NCI-H2196 treated with DMSO at 0.1 percent for 48 hours (cell line): ENCODE data around the gene GPC3.

Experiments used
- DNase-seq: peaks from one replicate; lab custom pipeline; 2025; ENCODE audit not compliant: unreplicated experiment; lab: John Stamatoyannopoulos, UW

GPC3 gene

GRCh38 chrX:133929836-133930464, 55.4 kb downstream of the GPC3 start:
- no peak for DNase-seq

DNA sequence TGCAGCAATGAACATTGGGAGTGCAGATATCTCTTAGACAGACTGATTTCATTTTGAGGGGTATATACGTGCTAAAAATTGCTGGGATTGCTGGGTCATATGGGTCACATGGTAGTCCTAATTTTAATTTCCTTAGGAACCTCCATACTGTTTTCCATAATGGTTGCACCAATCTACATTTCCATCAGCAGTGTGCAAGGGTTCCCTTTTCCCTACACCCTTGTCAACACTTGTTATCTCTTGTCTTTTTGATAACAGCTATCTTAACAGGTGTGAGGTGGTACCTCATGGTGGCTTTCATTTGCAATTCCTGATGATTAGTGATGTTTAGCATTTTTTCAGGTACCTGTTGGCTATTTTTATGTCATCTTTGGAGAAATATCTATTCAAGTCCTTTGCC, 57.0 kb downstream of the GPC3 start:
- DNase-seq: no peak

- DNase-seq: no peak
Observed at GRCh38 chrX:133926809-133927208, 58.6 kb downstream of the GPC3 start.

DNA sequence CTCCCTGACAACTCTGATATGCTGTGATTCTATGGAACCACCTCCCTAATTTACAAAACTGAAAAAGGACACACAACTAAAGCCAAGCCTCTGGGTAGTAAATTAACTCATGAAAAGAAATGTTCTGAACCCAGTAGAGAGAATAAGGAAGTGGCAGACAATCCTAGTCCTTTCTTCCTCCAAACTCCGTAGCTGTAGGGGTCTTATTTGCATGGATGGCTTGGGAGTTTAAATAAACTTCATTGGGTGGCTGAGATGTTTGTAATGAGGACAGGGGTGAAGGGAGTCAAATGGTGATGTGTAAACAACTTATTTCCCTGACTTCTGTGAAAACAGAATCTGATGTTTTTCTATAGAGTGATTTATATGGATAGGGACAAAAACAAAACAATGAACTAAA, 59.3 kb downstream of the GPC3 start:
- DNase-seq: no peak

- DNase-seq: no peak
Observed at GRCh38 chrX:133924548-133924947, 60.8 kb downstream of the GPC3 start.

- DNase-seq: no peak
Observed at GRCh38 chrX:133923548-133923947, 61.8 kb downstream of the GPC3 start.

DNA sequence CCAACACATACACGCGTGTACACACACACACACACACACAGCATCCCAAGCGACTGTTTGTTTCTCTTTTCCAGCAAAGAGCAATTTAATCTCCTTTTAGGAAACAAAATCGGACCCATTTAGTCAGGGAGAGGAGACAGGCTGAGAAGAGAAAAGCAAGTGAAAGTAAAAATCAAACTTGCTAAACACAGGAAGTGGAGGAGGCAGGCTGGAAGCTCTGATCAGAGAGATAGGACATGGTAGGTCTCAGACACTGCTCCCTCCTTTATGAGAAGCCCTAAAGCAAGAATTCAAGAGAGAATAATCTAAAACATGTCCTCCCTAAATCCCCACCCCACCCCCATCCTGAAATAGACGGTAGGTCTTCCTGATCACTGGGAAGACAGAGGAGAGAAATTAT, 62.3 kb downstream of the GPC3 start:
- DNase-seq: no peak

DNA sequence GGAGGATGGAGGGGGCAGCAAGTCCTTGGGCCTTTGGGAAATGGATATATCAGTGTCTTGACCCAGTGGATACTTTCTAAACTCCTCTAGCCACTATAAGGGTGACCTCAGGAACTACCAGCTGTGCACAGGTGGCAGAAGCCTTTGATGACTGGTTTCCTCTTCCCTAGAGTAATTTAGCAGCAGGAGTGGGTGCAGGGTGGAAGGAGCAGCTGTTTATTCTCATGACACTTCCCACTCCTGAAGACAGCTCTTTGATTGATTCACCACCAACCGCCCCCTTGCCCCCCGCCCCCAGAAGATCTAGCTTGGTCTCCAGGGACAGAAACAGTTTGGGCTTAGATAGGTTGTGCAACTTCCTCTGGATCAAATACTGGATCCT, 63.0 kb downstream of the GPC3 start:
- no peak for DNase-seq

DNA sequence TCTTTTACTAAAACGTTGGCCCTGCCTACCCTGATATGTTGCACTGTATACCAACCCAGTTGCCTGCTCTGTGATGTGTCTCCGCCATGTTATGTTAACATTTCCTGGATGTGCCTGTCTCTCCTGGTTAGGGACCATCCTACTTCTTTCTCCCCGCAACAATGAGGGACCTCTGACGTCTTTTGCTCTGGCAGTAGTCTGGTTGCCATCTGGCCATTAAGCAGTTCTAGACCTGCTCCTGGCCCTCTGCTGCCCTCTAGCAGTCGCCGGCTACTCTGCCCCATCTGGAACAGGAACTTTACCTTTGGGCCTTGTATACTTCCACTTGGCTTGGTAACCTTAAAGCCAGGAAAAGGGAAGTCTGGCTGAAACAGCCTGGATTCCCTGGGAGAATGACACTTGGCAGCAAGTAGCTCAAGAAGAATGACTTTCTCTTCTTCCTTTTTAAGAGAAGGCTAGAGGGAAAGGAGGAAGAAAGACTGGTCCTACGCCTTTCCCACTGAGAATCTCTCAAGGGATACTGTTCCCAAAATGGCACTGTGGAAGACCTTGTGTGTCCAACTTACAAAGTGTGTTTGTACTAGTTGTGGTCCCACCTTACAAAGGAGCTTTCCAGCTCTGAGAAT, 63.5 kb downstream of the GPC3 start:
- DNase-seq: no peak

DNA sequence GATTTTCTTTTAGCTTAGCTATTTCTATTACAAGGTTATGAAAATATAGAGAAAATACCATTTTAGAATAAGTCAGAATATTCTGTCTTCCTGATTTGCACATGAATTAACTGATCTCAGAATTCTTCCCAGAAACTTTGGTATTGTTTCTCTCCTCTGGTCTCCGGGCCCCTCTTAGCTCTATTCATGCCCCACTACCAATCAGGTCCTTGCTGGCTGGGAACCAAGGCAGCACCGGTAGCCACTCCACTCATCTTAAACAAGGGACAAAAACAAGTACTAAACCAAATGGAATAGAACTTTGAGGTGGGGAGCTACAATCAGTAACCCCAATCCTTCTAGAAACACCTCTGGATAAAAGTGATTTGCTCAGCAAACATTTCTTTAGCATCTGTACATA, 64.3 kb downstream of the GPC3 start:
- no peak for DNase-seq

DNA sequence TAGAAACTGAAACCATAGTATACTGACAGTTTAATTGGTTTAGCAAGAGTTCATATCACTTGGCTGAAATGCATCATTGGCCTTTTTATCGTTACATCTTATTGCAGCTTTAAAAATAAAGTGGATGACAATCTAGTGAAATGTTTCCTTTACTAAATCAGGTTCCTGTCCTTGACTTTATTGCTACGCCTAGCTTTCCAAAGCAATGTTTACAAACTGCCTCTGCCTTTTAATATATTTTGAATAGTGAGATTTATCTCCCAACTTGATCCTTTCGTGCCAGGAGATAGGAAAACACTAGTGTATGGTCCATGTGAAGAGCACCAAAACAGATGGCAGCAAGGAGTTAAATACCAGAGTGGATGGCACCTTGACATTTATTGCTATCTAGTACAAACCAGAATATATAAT, 67.0 kb downstream of the GPC3 start:
- no peak for DNase-seq

GRCh38 chrX:133916984-133917722, 68.2 kb downstream of the GPC3 start:
- DNase-seq: no peak

DNA sequence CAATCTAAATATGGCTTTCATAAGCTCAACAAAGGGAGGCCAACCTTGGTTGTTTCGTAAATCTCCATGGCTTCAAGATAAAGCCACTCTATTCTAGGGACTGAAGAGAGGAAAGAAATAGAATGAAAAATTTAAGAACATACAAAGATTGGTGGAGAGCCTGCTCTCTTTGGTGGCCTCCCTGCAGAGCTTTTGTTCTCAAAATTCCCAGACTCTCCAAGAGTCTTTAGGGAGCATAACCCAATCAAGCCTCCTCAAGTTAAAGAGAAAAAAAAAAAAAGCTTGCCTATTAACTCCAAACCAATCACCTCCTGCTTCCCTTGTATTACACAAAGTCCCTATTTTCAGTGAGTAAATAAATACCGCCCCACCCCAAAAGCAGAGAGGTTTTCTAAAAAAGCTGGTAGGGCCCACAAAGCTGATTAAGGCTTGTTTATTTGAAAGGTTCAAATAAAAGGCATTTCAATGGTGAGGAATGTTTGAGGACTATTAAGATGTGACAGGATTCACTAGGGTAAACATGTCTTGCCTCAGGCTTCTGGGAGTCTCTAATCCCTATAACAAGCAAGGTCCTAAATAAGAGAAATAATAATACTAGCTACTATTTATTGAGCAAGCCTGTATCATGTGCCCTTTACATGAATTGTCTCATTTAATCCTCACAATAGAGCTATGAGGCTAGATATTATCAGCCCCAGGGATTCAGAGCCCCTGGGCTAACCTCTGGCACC, 71.6 kb downstream of the GPC3 start:
- DNase-seq: no peak

- no peak for DNase-seq
Observed at GRCh38 chrX:133913009-133913408, 72.4 kb downstream of the GPC3 start.

DNA sequence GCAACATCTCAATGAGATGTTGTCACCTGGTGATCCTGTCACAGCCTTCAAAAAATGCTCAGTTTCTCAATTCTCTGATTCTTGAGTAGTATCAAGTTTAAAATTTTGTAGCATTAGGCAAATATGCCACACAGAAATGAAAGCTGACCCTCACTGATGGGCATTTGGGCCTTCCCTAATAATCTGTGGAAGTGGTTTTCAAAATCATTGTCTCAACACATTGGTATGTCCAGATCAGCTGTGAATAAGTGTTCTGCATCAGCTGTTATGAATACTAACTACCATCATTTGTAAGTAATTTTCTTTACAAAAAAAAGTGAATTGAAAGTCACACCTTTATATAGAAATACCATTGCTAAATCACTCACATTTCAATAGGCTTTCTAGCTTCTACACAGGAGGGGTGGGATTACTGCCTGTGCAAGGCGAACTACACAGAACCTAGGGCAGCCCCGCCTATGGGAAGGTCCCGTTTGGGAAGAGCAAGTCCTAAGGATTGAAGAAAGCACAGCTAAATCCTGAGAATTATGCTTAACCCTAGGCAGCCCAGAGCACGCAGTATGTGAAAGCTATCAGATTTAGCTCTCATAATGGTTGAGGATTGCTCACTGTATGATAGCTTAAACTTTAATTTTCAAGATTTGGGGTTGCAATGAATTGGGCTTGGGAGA, 73.4 kb downstream of the GPC3 start:
- DNase-seq: no peak

GRCh38 chrX:133910539-133910938, 74.9 kb downstream of the GPC3 start:
- DNase-seq: no peak

GRCh38 chrX:133909888-133910287, 75.5 kb downstream of the GPC3 start:
- DNase-seq: no peak

- DNase-seq: no peak
Observed at GRCh38 chrX:133908223-133908955, 77.0 kb downstream of the GPC3 start.

- DNase-seq: no peak
Observed at GRCh38 chrX:133907606-133908005, 77.8 kb downstream of the GPC3 start.

DNA sequence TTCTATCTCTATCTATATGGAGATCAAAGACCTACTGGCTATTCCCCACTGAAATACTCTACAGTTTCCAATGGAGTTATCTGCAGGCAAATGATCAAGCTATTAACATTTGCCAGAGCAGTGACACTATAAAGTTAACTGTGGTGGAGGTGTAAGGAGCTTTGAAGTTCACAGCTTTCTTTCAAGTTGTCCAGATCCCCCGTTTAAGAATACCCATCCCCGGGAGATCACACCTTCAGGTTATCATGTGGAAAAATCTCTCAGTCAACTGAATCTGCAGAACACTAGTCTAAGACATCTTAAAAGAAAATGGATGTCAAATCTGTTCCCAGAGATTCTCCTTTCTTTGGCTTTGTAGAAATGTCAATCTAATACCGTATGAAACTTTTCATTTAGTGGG, 80.1 kb downstream of the GPC3 start:
- no peak for DNase-seq
